ENCODE measurements around the gene PIEZO2.

DNA sequence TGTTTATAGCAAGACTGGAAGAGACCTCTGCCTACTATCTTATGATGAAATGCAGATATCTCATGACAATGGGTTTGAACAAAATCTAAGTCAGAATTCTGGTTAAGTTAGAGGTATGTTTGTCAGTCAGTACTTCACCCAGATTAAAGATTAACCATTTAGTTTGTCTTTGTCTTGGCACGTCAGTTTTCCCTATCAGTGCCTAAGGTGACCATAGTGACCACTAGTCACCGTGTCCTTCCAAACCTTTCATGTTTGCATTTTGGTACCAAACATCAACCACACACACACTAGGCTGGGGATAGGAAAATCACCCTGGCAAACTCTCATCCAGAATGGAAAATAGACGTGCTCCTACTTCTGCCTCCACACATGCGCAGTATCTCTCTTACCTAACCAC lies 248.9 kb downstream of the PIEZO2 start:
- TF ChIP-seq EP300 (IDR thresholded peaks at IDR 0.05) (no peak), POLR2A (IDR thresholded peaks at IDR 0.05) (no peak)
- TF ChIP-seq, protein P1, sequence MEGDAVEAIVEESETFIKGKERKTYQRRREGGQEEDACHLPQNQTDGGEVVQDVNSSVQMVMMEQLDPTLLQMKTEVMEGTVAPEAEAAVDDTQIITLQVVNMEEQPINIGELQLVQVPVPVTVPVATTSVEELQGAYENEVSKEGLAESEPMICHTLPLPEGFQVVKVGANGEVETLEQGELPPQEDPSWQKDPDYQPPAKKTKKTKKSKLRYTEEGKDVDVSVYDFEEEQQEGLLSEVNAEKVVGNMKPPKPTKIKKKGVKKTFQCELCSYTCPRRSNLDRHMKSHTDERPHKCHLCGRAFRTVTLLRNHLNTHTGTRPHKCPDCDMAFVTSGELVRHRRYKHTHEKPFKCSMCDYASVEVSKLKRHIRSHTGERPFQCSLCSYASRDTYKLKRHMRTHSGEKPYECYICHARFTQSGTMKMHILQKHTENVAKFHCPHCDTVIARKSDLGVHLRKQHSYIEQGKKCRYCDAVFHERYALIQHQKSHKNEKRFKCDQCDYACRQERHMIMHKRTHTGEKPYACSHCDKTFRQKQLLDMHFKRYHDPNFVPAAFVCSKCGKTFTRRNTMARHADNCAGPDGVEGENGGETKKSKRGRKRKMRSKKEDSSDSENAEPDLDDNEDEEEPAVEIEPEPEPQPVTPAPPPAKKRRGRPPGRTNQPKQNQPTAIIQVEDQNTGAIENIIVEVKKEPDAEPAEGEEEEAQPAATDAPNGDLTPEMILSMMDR (IDR thresholded peaks at IDR 0.05), result no peak
